DLD1 (cell line): ENCODE results near the gene PAEP.
"Not testable (repeated sequence)": the region's sequence is repeated elsewhere in the genome, so short reads cannot be mapped to it uniquely, and the experiment has no call there.

Experiments used
- in situ Hi-C: cut with HindIII; loops from 2 replicates; pipeline ENCODE4 v1.10.0; 2017; ENCODE audit warnings: low sequenced_read_pairs

PAEP gene

DNA sequence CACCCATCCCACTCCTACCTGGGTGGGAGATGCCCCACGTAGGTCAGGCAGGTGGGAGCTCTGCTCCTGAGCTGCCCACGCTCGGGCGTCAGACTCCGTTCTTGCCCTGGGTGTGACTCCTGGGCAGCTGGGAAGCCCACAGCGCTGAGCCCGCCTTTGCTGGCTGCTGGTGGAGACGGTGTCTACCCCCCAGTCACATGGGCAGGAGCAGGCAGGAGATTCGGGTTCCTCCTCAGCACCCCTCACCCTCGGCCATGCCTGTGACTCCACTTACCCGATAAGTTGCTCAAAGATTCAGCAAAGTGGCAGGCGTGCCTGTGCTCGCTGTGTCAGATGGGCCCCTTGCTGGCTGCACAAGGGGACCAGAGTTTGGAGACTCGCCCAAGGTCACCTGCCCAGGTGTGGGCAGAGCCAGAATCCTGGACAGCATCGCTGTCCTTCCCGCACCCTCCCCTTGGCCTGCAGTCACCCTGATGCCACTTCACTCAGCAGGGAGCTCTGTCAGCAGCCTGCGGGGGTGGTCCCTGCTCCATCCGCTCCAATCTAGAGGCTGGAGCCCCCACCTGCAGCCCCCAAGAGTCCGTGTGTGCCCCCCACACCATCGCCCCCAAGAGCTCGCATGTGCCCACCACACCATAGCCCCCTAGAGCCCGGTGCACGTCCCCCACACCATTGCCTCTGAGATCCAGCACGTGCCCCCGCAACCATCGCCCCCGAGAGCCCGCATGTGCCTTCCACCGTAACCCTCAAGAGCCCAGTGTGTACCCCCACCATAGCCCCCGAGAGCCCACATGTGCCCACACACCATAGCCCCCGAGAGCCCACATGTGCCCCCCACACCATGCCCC is 36.1 kb upstream of the PAEP start:
- in situ Hi-C loops, result no loop called here

DNA sequence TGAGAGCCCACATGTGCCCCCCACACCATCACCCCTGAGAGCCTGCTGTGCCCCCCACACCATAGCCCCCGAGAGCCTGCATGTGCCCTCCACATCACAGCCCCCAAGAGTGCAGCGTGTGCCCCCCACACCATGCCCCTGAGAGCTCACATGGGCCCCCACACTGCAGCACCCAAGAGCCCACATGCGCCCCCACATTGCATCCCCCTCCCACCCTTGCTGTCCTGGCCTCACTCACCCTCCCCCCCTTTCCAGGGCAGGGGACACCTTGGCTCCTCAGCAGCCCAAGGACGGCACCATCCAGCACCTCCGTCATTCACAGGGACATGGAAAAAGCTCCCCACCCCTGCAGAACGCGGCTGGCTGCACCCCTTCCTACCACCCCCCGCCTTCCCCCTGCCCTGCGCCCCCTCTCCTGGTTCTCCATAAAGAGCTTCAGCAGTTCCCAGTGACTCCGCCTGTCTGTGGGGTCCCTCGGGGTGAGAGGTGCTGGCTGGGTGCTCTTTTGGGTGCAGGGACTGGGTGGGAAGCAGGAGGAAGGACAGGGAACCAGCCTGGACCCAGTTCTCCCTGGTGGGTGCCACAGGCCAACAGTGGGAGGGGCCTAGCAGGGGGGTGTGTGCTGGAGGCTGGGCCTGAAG is 35.3 kb upstream of the PAEP start:
- in situ Hi-C loops, result no loop called here

DNA sequence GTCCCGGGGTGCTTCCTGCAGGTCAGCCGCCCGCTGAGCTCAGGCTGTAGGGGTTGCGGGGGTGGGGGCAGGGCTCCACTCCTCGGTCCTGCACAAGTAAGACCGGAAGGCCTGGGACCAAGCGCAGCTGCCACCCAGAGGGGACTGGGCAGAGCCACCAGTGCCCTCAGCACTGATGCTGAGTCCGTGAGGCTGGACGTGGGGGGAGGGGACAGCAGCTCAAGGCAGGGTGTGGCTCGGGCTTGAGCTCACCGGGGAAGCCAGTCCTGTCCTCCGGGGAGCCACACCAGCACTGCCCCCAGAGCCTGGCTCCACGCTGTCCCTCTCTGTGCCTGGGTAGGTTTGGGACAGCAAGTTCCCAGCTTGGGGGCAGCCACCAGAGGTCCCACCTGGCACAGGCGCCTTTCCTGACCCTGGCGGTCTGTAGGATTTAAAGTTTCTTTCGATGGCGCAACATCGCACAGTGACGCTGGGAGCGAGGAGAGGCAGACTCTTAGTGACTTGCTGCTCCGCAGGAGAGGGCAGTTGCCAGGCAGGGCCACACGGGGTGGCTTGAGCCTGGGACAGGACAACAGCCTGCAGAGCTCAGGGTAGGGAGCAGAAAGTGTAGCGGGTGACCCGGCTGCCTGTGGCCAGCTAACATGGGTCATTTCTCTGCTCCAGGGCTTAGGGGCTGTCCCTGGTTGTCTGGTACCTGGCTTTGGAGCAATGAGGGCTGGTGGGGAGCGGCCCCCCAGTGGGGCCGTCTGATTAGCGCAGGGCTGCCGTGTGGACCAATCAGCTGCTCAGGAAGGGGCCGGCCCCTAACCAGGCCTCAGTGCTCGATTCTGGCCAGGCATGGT is 34.6 kb upstream of the PAEP start:
- in situ Hi-C loops, result no loop called here

DNA sequence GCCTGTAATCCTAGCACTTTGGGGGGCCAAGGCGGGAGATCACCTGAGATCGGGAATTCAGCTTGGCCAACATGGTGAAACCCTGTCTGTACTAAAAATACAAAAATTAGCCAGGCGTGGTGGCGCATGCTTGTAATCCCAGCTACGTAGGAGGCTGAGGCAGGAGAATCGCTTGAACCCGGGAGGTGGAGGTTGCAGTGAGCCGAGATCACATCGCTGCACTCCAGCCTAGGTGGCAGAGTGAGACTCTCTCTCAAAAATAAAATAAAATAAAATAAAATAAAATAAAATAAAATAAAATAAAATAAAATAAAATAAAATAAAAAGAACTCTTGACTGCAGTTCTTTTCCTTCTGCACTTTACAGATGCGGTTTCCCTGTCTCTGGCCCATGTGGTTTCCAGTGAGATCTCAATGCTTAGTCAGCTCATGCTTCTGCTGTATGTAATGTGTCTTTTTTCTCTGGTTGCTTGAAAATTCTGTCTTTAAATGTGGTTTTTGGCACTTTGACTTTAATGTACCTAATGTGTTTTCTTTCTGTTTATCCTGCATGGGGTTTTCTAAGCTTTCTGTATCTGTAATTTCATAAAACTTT is 32.6 kb upstream of the PAEP start:
- in situ Hi-C loops, result not testable (repeated sequence)

DNA sequence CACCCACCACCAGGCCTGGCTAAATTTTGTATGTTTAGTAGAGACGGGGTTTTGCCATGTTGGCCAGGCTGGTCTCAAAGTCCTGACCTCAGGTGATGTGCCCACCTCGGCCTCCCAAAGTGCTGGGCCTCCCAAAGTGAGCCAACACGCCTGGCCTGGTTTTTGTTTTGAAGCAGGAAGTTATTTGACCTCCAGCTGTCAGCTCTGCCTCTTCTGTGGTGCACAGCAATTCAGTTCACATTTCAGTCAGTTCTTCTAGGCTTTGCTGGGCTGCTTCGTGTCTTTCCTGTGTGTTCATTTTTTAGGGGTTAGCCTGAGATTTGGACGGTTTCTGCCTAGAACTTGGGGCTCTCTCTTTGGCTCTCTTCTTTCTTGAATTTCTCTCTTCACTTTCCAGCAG is 31.4 kb upstream of the PAEP start:
- in situ Hi-C loops, result no loop called here

DNA sequence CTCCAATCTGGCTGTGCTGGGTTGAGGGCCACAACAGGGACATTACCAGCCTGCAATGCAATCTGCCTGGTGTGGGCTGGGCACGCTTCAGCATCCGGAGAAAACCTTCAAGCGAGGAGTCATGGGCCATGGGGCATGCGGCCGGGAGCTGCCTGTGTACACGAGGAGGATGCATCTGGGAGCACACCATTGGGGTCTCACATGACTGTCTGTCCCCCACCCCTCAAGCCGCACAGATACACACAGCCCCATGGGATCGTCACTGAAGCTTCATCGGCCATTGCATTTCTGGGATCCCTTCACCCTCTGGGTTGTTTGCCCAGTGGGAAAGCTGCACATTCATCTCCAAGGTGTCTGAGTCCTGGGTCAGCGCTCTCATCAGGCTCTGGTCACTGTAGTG is 30.5 kb upstream of the PAEP start:
- in situ Hi-C loops, result no loop called here

DNA sequence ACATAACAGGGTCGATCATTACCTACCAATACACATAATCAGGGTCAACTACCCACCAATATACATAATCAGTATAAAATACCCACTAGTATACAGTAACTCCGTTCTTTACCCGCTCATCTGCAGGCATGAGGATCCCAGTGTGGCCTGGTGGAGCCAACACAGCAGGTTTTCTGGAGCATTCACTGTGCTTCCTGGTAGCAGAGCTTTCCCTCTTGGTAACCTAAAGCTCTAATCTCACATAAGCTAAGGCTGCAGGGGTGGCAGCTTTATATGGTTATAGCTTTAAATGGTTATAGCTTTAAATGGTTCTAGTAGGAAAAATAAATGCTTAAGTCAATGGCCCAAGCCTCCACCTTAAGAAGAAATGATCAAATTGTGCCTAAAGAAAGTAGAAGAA is 28.4 kb upstream of the PAEP start:
- in situ Hi-C loops, result no loop called here

DNA sequence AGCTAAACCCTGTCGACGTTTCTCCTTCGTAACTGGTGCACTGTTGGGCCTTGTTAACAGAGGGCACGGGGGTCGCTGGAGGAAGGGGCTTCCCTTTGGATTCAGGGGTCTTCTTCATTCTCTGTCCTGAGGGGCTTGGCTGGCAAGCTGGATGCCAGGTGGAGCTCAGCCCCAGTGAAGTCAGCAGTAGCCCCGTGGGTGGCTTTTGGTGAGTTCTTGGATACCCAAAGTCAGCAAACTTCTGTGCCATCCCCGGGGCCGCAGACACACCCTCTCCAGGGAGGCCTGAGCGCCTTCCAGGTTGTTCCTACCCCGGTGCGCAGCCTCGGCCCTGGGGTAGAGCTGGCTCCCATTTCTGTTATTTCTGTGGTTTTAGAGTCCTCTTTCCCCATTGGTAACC is 27.9 kb upstream of the PAEP start:
- in situ Hi-C loops, result no loop called here

DNA sequence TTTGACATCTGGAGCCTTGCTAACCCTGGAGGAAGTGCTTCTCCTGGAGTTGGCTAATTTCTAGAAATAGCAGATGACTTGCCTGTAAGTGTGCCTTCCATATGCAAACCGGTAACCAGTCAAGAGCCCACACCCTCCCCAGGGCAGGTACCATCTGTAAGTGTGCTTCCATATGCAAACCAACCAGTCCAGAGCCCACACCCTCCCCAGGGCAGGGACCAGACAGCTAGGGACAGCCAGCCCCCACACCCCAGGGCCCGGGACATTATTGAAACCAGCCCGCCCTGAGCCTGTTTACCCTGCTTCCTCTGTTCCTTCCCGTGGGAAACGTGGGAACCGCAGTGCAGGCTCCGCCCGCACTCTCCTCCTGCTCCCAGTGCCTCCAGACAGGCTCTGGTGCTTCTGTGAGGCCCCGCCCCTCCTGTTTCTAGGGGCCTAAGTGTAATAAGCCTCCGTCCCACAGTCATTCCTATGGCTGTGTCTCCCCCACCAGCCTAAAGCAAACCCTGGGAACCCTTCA is 27.3 kb upstream of the PAEP start:
- in situ Hi-C loops, result not testable (repeated sequence)

DNA sequence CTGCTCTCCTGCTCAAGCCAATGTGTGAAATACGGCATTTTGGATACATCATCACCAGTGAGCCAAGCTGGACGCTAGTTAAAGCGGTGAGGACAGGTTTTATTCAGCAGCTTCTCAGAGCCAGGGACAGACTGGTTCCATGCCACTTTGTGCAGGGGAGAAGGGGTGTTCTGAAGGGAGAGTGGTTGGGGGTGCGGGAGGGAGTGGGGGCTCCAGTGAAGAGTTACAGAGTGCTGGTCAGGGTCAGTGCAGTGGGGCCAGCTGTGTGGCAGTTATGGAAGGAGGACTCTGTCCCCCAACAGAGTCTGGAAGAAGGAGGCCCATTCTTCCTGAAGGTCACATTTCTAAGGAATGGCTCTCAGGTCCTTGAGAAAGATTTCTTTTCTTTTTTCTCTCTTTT is 26.7 kb upstream of the PAEP start:
- in situ Hi-C loops, result not testable (repeated sequence)

DNA sequence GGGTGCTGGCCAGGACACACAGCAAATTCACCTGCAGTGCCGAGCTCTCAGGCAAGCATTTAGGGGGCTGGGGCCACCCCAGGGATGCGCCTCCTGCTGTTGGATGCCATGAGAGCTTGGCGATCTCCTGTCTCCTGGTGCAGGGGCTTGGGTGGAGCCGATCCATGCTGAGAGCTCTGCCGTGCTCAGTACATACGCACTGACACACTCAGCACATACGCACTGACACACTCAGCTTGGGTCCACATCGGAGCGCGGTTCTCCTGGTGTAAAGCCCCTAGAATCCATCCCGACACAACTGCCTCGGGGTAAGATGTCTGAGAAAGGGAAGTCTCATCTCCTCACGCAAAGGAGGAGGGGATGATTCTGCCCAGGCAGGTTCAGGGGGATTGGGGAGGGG is 25.9 kb upstream of the PAEP start:
- in situ Hi-C loops, result not testable (repeated sequence)

DNA sequence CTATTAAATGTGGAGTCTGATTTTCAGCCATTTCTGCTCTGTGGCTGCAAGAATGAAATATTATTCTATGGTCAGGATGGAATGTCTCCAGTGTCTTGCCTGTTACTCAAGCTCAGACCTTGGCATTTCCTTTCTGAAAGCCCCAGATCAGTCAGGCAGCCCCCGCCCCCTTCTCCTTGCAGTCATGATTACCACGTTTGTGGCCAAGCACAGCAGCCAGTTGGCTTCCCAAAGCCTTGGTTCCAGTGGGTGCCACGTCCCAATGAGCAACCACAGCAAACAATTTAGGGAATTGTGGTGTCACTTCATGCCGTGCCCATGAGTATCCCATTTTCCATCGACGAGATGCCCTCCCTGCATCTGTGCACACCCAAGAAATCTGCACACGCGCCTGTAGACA is 25.3 kb upstream of the PAEP start:
- in situ Hi-C loops, result no loop called here

DNA sequence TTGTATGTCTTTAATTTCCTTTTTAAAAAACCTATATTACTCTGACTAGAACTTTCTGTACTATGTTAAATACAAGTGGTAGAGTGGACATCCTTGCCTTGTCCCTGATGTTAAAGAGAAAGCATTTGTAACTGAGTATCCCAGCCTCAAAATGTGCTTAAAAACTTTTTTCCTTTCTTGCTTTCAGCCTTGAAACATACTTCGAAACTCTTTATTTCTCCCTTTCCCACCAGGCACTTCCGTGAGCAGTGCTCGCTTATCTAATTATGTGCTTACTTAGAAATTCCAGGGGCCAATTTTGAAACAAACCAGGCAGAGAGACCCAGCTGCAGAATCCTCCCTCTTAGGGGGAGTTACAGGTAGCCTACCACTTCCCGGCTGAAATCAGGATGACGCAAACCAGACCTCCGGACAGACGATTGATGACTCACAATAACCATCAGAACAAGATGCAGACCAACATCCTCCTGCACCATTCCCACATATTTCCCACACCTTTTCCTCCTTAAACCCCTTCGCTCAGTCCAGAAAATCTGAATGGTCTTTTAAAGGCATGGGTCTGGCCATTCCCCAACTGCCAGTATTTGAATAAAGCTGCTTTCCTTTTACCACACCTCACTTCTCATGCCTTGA is 18.2 kb upstream of the PAEP start:
- in situ Hi-C loops, result not testable (repeated sequence)

DNA sequence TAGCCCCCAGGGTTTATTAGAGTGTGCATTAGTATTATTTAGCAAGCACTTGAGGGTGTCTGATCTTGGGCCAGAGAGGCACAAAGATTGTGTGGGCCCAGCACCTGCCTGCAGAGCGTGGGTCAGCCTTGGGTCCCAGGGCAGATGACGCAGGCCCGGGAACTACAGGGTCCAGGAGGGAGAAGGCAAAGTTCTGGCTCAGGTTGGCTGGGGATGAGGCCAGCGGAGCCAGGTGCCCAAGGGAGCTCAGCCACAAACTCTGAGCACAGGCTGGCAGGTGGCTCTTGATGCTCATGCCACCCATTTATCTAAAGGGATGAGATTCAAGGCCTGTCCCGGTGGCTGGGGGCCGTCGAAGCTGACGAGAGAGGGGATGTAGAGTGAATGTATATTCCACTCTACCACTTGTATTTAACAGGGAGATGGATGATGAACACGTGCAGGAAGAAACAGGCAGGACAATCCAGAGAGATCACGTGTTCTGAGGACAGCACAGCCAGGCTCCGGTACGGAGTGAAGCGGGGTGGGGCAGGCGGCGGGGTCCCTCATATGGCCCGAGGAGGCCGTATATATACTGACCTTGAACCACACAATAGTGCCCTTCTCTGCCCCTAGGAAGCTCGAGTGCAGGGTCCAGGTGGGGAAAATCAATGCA is 16.4 kb upstream of the PAEP start:
- in situ Hi-C loops, result no loop called here

DNA sequence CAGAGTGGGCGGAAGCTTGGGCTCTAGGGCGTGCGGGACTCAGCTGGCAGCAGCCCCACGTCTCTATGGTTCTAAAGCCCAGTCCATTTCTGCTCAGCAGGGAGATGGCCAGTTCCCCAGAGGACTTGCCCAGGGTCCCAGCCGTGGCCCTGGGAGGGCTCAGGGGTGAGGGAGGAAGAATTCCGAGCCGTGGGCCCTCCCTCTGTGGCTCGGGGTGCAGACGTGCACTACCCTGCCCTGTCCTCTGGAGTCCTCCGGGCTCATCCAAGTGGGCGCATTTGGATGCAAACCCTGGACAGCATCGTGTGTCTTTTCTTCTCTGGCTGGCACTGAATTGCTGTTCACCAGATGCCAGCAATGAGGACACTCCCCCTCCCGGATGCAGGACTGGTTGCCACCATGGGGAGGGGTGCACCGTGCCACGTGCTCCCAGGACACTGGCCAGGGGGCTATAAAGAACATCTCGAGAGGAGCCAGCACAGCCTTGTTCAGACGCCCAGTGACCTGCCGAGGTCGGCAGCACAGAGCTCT is 15.8 kb upstream of the PAEP start, which contains the start of gene OBP2A:
Gene OBP2A (plus strand): TSS at position 481 of the 531 bp plus-strand sequence. CDS start 55 bp downstream, outside the sequence.
- in situ Hi-C loops, result not testable (repeated sequence)

DNA sequence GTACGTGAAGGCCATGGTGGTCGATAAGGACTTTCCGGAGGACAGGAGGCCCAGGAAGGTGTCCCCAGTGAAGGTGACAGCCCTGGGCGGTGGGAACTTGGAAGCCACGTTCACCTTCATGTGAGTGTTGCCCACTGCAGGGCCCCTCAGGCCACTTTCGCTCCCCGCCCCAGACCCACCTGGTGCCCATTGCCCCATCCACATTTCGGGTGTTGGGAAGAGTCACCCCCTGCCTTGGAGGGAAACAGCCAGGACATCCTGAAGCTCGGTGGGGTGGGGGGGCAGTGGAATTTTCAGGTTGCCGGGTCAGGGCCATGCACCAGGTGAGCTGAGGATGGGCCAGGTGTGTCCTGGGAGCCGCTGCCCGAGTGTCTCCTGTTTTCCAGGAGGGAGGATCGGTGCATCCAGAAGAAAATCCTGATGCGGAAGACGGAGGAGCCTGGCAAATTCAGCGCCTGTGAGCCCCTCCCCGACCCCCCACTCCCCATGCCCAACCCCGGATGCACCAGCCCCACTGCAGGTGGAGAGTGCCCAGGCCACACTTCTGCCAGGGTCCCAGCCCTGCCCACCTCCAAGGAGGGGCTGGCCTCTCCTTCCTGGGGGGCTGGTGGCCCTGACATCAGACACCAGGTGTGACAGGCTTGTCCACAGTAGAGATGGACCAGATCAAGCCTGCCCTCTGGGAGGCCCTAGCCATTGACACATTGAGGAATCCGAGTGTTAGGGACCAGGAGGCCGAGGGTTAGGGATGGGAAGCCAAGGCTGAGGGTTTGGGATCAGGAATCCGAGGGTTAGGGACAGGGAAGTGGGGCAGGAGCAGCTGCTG is 14.6 kb upstream of the PAEP start:
- in situ Hi-C loops, result not testable (repeated sequence)

DNA sequence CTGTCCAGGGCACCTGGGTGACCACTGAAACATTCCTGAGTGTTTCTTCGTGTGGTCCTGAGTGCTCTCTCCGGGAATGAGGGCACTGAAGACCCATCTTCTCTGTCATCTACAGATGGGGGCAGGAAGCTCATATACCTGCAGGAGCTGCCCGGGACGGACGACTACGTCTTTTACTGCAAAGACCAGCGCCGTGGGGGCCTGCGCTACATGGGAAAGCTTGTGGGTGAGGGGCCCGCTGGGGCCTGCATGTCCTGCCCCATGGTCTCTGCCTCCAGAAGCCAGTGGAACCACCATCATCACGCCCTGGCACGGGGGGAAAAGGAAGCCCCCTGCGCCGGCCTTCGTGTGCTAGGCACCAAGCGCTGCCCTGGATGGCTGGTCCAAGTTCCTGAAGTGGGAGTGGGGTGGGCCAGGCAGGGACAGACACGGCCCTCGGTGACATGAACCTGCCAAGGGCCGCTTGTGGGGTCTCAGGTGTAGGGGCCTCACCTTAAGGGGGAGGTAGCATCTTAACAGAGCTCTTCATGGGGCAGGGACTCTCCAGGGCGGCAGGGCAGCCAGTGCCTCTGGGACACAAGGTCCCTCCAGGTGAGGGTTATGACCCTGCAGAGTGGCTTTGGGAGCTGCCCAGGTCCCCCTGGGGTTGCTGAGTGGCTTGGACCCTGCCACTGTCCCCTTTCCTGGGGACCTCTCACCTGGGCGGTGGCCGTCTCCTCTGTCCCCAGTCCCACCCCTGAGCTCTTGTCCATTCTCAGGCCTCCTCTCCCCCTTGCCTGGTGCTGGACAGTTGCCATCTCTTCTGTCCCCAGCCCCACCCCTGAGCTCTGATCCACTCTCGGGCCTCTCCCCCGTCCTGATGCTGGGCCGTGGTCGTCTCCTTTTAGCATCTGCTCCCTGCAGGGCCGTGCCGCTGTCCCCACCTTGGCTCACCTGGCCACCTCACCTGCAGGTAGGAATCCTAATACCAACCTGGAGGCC is 13.5 kb upstream of the PAEP start:
- in situ Hi-C loops, result no loop called here
